ENCODE data around the gene CDHR1.
"Not testable (repeated sequence)": the region's sequence is repeated elsewhere in the genome, so short reads cannot be mapped to it uniquely, and the experiment has no call there.

The CDHR1 gene

GRCh38 chr10:84175436-84175835 is 18.9 kb upstream of the CDHR1 start:
- DNase-seq (ENCODE audit: low read depth): no peak

- no peak for DNase-seq (ENCODE audit: low read depth)
Observed at GRCh38 chr10:84176351-84176750, 18.0 kb upstream of the CDHR1 start.

GRCh38 chr10:84176836-84177474 is 17.4 kb upstream of the CDHR1 start:
- DNase-seq (ENCODE audit: low read depth): no peak

- DNase-seq (ENCODE audit: low read depth): no peak
Observed at GRCh38 chr10:84177541-84178141, 16.7 kb upstream of the CDHR1 start.

- DNase-seq (ENCODE audit: low read depth): no peak
Observed at GRCh38 chr10:84178160-84178609, 16.2 kb upstream of the CDHR1 start.

GRCh38 chr10:84179059-84179710 is 15.2 kb upstream of the CDHR1 start:
- DNase-seq (ENCODE audit: low read depth): peak; percentile 34

GRCh38 chr10:84180386-84180785 is 14.0 kb upstream of the CDHR1 start:
- not testable (repeated sequence) for DNase-seq (ENCODE audit: low read depth)

GRCh38 chr10:84181631-84182030 is 12.7 kb upstream of the CDHR1 start:
- no peak for DNase-seq (ENCODE audit: low read depth)

GRCh38 chr10:84184517-84184916 is 9.8 kb upstream of the CDHR1 start:
- DNase-seq (ENCODE audit: low read depth): no peak

GRCh38 chr10:84185526-84186175 is 8.7 kb upstream of the CDHR1 start:
- no peak for DNase-seq (ENCODE audit: low read depth)

GRCh38 chr10:84188815-84189214 is 5.5 kb upstream of the CDHR1 start:
- no peak for DNase-seq (ENCODE audit: low read depth)

GRCh38 chr10:84190621-84191020 is 3.7 kb upstream of the CDHR1 start:
- DNase-seq (ENCODE audit: low read depth): no peak

GRCh38 chr10:84191106-84191505 is 3.2 kb upstream of the CDHR1 start:
- DNase-seq (ENCODE audit: low read depth): no peak

- no peak for DNase-seq (ENCODE audit: low read depth)
Observed at GRCh38 chr10:84193327-84193726, 1.0 kb upstream of the CDHR1 start.

- no peak for DNase-seq (ENCODE audit: low read depth)
Observed at GRCh38 chr10:84193846-84194423, 402 bp upstream of the CDHR1 start.

GRCh38 chr10:84195044-84195830 is 900 bp downstream of the CDHR1 start:
- DNase-seq (ENCODE audit: low read depth): no peak

- DNase-seq (ENCODE audit: low read depth): no peak
Observed at GRCh38 chr10:84196083-84196482, 1.7 kb downstream of the CDHR1 start.

GRCh38 chr10:84196941-84197340 is 2.6 kb downstream of the CDHR1 start:
- no peak for DNase-seq (ENCODE audit: low read depth)

GRCh38 chr10:84197643-84198042 is 3.3 kb downstream of the CDHR1 start:
- no peak for DNase-seq (ENCODE audit: low read depth)

GRCh38 chr10:84198206-84198915 is 4.0 kb downstream of the CDHR1 start:
- DNase-seq (ENCODE audit: low read depth): no peak

Data from stromal cell of bone marrow (primary cell).